ENCODE results near the gene NUCKS1.

DNA sequence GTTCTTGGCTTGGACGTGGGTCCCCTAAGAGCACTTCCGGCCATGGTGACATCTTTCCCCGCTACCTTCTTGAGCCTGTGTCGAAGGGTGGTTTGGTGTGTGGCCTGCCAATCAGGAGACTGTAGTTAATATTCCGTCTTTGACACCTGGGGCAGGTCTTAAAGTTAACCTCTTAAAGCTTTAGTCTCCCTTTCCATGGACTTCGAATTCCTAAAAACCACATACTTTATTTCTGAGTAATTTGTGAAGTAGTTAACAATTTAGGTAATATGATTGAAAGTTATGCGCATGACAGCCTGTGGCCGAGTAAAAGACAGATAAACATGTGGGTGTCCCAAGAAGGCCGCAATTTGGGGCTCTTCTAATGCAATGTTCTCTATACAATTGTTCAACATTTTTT, 35.5 kb upstream of the NUCKS1 start:
- TF ChIP-seq POLR2A (IDR thresholded peaks at IDR 0.05; ENCODE audit: low read depth, low read length), result no peak
- no peak for TF ChIP-seq POLR2AphosphoS5 (IDR thresholded peaks at IDR 0.05; ENCODE audit: low read depth, low read length)
- TF ChIP-seq TAF1 (IDR thresholded peaks at IDR 0.05; ENCODE audit: borderline replicate concordance, low read depth, low read length), result no peak

Measured in GM12892 (cell line).